Activated CD8-positive, alpha-beta memory T cell treated with anti-CD3 and anti-CD28 coated beads for 48 hours (primary cell): ENCODE results near the gene CAPN9.
"Not testable (repeated sequence)": the region's sequence is repeated elsewhere in the genome, so short reads cannot be mapped to it uniquely, and the experiment has no call there.

Experiments used
- DNase-seq, 3 experiments: peaks; one replicate each; pipeline ENCODE4 v3.0.0-alpha.2; 2020; ENCODE audit warnings: low read depth in 2 of 3, low spot score in 2 of 3

The CAPN9 gene

GRCh38 chr1:230747890-230748800 is 957 bp downstream of the CAPN9 start:
- no peak for DNase-seq

DNA sequence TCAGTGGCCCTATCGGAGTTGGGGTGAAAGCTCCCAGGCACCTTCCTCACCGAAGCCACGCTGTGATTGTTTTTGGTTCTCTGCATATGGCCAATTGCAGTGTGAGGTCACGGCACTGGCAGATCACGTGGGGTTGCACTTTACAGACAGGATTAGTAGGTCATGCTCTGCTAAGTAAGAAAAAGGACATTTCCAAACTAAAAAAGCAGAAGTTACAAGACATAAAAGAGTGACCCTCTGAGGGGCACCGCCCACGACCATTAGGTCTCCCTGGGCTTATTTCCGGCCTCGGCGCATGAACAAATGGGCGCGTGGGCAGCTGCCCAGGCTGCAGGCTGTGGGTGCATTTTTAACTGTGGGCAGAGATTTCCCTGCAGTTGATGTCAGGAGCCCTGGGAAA is 2.0 kb downstream of the CAPN9 start:
- no peak for DNase-seq

DNA sequence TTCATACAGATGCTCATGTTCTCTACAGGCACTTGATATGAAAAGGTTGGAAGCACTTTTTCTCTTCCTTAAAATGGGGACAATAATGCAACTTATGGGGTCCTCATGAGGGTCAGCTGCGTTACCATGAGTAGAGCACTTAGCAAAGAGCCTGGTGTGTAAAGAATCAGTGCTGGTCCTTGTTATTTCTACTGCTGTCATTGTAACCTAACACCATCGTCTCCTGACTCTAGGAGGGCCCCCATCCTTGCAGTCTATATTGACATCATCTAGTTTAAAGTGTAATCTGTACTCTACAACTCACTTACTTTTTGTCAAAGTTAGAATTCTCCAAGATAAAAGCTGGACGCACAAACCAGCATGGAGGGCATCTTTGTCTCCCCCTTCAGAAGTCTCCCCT is 2.4 kb downstream of the CAPN9 start:
- no peak for DNase-seq

- DNase-seq = no peak
These were observed 3.4 kb downstream of the CAPN9 start for GRCh38 chr1:230750576-230750975.

DNA sequence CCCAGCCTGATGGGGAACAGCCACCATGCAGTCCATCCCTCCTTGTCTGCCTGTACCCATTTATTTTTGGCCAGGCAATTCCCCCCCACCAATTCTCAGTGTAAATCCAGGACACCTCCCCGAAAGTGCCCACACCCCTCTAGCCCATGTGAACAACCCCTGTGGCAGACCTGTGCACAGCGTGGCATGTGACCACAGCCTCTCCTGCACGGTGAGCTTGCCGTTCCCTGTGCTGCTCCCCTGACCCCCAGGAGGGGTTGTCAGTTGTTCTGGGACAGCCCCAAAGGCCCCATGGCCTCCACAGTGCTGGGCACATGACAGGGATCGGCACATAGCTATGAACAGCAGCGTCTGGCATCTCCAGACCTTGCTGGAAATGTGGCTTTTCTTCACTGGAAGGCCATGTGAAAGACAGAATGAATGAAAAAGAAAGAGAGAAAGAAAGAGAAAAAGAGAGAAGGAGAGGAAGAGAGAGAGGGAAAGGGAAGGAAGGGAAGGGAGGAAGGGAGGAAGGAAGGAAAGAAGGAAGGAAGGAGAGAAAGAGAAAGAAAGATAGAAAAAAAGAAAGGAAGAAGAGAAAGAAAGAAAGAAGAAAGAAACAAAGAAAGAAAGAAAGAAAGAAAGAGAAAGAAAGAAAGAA is 3.9 kb downstream of the CAPN9 start:
- DNase-seq = no peak

GRCh38 chr1:230752407-230752806 is 5.2 kb downstream of the CAPN9 start:
- DNase-seq = no peak

DNA sequence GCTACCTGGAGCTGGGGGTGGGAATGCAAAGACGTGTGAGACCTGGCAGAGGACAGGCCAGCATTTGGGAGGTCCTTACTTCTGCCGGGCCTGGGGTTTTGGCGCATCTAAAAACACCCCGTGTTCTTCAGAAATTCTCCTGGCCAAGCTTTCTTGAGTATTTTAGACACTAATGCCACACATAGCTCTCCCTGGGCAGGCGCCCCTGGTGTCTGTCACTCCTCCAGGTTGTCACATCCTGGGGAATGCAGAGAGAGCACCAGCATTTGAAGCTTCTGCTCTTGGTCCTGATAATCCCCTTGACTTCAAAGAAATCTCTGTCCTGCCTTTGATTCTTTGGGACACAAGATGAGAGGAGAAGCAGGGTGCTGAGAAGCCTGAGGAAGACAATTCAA is 6.0 kb downstream of the CAPN9 start:
- DNase-seq = no peak

- peak in 1 of 3 experiments; percentile 2 for DNase-seq
These were observed 6.5 kb downstream of the CAPN9 start for GRCh38 chr1:230753586-230754251.

GRCh38 chr1:230754796-230755195 is 7.6 kb downstream of the CAPN9 start:
- DNase-seq = no peak

- DNase-seq = no peak
These were observed 10.9 kb downstream of the CAPN9 start for GRCh38 chr1:230757856-230758708.

DNA sequence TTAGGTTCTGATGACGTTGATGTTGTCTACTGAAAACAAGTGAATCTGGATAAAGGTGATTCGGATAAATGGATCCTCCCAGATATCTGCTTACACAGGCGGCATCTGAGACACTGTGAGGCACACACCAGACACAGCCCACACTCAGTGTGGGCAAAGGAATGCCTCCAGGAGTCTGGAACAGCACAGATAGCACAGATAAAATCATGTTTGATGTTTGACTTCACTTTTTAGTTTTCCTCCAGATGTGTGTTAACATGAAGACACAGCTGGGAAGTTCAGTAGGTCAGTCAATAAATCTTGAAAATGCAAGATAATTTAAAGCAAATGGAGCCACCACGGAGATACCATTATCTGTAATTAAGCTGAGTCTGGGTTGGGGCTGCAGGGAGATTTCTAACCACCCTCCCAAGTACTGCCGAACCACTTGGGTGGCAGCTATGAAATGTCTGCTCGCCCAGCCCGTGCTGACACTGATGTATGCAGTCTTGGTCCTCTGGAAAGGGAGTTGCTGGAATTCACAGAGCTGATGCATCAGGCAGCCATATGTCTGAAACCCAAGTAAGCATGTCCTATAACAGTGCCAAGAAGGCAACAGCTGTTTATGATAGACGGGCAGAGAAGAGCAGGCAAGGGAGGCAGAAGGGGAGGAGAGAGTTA is 11.7 kb downstream of the CAPN9 start:
- DNase-seq = no peak

DNA sequence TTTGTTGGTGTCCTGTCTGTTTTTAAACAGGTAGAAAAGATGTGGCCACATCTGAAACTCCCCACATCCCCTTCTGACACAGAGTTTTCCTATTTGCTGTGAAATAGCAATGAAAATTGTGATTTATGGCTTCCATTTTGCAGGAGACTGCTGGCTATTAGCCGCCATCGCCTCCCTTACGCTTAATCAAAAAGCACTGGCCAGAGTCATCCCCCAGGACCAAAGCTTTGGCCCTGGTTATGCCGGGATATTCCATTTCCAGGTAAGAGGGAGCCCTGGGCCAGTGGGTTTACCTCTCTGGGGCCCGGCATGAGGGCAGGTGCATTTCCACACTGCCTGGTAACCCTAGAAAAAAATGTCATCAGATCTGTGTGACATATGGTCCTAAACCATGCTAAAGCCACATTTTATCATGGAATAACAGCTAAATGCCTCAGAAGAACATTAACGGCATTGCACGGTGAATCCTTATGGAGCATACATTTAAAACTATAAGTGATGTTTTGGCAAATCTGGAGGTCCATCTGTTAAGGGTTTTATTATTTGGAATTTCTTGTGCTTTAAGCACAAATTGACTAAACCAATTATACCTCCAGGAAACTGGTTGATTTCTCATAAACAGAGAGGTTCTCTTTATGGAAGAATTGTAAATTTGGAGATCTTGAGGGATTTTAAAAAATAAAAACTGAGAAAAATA is 12.3 kb downstream of the CAPN9 start:
- DNase-seq = no peak

DNA sequence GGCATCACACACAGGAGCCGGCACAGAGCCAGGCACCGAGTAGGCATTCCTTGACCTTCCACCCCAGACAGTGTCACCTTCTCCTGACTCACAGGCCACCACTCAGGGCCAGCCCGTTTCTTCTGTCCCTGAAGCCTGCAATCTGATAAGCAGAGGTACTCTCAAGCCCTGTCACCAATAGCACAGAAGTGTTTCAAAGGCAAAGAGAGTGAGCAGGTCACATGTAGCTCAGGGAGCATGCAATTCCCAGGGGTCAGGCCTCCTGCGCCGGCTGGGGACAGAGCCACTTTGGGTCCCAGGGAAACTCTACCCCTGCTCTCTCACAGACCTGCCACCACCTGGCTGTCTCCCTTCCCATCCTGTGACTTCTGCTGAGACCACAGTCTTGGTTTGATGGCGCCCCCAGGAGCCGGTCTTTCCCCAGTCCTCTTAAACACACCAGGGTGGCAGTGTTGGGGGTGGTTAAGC is 13.2 kb downstream of the CAPN9 start:
- DNase-seq = no peak

DNA sequence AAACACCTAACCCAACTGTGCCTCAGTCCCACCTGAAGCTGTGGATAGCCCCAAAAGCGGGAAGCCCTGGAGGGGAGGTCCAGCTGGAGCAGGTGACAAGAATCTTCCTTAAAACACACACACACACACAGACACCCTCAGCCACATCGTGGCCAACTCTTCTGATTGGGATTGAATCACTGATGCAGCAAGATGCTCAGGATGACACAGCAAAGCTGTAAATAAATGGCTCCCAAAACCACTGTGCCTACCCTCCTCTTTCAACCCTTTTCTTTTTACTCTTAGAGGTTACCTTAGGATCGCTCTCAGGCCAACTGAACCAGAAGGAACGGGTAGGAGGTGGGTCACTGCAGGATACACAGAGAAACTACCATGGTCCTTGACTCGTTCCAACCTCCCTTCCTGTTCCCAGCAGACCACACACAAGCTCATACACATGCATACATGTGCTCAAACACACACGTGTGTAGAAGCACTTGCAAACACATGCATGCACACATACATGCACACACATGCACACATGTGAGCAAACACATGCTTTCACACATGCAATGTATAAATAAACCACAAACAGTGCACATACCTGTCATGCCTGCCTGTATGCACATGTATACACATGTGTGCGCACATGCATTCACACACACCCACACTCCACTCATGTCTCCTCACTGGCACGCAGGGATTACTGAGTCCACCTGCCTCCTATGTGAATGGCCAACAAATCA is 14.4 kb downstream of the CAPN9 start:
- no peak for DNase-seq

DNA sequence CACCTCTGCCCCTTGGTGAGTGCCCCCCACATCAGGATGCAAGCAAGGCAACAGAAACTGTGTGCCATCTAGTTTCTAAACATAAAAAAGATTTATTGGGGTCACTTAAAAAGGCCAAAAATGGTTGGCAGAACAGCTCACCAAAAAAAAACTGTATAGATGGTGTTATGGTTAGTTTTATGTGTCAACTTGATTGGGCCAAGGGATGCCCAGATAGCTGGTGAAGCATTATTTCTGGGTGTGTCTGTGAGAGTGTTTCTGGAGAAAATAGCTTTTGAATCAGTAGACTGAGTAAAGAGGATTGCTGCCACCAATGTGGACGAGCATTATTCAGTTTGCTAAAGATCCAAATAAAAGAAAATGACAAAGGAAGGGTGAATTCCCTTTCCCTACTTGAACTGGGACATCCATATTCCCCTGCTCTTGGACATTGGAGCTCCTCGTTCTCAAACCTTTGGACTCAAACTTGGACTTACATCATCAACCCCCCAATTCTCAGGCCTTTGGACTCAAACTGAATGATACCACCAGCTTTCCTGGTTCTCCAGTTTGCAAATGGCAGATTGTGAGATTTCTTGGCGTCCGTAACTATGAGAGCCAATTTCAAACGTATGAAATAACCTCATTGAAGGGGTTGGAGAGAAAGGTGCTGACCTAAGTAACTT is 16.9 kb downstream of the CAPN9 start:
- DNase-seq = no peak

DNA sequence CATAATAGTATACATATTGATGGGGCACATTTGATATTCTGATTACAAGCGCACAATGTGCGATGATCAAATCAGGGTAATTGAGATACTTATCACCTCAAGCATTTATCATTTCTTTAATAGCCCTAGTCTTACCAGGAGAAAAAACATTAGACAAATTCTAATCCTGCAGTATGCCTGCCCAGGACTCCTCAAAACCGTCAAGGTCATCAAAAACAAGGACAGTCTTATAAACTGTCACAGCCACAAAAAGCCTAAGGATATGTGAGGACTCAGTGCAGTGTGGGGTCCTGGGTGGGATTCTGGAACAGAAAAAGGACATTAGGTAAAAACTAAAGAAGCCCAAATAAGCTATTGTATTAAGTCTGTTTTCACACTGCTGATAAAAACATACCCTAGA is 19.1 kb downstream of the CAPN9 start:
- DNase-seq = no peak

GRCh38 chr1:230767859-230768612 is 20.8 kb downstream of the CAPN9 start:
- DNase-seq = not testable (repeated sequence)
